ENCODE measurements around the gene USP5. TPM values are rescaled to one million over a fixed set of nuclear protein-coding genes. Genes with fewer than 3 reads are reported as not detected.

Gene USP5
- total and polyA plus RNA-seq, 2 of the 8 experiments (the other 6 are each of a cell fraction or from before 2014, with no cell fraction given), result 66.5 to 148 TPM

DNA sequence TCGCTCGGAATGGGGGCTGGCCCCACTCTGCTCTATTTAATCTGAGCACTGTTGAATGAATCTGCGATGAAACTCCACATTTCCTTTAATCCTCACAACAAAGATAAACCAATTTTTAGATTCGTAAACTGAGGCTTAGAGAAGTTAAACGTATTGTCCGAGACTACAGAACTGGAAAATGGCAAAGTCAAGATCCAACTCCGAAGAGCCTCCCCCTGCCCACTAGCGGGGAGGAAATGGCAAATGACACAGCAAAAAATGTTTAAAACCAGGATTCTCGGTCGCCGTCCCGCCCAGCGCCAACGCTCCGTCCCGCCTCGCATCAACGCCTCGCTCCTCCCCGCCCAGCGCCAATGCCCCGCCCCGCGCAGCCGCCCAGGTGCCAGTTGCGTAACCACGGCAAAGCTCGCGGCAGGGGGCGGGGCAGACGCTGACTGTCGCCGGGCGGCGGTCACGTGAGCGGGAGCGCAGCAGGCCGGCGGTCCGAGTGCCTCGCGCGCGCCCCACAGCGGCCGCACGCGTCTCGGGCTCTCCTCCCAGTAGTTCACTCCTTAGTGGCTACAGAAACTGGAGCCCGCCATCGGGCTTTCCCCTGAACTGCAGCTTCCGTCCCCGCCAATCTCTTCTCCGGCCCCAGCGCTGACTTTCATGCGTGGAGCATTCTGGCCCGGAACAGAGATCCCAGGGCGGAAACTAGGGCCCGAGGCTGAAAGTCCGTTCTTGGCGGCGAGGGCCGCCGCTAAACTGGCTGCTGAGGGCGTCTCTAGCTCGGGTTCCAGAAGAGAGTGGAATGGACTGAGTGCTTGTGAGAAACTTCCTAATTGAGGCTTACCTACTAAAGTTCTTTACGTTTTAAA, 39.1 kb downstream of the USP5 start (continued):
- TF ChIP-seq, protein P1, sequence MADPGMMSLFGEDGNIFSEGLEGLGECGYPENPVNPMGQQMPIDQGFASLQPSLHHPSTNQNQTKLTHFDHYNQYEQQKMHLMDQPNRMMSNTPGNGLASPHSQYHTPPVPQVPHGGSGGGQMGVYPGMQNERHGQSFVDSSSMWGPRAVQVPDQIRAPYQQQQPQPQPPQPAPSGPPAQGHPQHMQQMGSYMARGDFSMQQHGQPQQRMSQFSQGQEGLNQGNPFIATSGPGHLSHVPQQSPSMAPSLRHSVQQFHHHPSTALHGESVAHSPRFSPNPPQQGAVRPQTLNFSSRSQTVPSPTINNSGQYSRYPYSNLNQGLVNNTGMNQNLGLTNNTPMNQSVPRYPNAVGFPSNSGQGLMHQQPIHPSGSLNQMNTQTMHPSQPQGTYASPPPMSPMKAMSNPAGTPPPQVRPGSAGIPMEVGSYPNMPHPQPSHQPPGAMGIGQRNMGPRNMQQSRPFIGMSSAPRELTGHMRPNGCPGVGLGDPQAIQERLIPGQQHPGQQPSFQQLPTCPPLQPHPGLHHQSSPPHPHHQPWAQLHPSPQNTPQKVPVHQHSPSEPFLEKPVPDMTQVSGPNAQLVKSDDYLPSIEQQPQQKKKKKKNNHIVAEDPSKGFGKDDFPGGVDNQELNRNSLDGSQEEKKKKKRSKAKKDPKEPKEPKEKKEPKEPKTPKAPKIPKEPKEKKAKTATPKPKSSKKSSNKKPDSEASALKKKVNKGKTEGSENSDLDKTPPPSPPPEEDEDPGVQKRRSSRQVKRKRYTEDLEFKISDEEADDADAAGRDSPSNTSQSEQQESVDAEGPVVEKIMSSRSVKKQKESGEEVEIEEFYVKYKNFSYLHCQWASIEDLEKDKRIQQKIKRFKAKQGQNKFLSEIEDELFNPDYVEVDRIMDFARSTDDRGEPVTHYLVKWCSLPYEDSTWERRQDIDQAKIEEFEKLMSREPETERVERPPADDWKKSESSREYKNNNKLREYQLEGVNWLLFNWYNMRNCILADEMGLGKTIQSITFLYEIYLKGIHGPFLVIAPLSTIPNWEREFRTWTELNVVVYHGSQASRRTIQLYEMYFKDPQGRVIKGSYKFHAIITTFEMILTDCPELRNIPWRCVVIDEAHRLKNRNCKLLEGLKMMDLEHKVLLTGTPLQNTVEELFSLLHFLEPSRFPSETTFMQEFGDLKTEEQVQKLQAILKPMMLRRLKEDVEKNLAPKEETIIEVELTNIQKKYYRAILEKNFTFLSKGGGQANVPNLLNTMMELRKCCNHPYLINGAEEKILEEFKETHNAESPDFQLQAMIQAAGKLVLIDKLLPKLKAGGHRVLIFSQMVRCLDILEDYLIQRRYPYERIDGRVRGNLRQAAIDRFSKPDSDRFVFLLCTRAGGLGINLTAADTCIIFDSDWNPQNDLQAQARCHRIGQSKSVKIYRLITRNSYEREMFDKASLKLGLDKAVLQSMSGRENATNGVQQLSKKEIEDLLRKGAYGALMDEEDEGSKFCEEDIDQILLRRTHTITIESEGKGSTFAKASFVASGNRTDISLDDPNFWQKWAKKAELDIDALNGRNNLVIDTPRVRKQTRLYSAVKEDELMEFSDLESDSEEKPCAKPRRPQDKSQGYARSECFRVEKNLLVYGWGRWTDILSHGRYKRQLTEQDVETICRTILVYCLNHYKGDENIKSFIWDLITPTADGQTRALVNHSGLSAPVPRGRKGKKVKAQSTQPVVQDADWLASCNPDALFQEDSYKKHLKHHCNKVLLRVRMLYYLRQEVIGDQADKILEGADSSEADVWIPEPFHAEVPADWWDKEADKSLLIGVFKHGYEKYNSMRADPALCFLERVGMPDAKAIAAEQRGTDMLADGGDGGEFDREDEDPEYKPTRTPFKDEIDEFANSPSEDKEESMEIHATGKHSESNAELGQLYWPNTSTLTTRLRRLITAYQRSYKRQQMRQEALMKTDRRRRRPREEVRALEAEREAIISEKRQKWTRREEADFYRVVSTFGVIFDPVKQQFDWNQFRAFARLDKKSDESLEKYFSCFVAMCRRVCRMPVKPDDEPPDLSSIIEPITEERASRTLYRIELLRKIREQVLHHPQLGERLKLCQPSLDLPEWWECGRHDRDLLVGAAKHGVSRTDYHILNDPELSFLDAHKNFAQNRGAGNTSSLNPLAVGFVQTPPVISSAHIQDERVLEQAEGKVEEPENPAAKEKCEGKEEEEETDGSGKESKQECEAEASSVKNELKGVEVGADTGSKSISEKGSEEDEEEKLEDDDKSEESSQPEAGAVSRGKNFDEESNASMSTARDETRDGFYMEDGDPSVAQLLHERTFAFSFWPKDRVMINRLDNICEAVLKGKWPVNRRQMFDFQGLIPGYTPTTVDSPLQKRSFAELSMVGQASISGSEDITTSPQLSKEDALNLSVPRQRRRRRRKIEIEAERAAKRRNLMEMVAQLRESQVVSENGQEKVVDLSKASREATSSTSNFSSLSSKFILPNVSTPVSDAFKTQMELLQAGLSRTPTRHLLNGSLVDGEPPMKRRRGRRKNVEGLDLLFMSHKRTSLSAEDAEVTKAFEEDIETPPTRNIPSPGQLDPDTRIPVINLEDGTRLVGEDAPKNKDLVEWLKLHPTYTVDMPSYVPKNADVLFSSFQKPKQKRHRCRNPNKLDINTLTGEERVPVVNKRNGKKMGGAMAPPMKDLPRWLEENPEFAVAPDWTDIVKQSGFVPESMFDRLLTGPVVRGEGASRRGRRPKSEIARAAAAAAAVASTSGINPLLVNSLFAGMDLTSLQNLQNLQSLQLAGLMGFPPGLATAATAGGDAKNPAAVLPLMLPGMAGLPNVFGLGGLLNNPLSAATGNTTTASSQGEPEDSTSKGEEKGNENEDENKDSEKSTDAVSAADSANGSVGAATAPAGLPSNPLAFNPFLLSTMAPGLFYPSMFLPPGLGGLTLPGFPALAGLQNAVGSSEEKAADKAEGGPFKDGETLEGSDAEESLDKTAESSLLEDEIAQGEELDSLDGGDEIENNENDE (IDR thresholded peaks at IDR 0.05; ENCODE audit: insufficient replicate concordance, low read length), result no peak
- TF ChIP-seq BRCA1 (IDR thresholded peaks at IDR 0.05; ENCODE audit: low read depth, low read length) (no peak), POLR2AphosphoS5 (IDR thresholded peaks at IDR 0.05; ENCODE audit: low read depth, low read length) (peak; percentile 66; the same call in 1 of the 2 replicates), HDAC6 (IDR thresholded peaks at IDR 0.05; ENCODE audit: low read depth, low read length) (no peak), RFX5 (IDR thresholded peaks at IDR 0.05; ENCODE audit: borderline replicate concordance, low read depth, low read length) (no peak), KDM4A (IDR thresholded peaks at IDR 0.05; ENCODE audit: low read depth, low read length, severe bottlenecking) (peak; percentile 41)
- TF ChIP-seq, protein P2, sequence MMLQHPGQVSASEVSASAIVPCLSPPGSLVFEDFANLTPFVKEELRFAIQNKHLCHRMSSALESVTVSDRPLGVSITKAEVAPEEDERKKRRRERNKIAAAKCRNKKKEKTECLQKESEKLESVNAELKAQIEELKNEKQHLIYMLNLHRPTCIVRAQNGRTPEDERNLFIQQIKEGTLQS (IDR thresholded peaks at IDR 0.05; ENCODE audit: insufficient read depth, low read depth, low read length), result peak; percentile 89
- TF ChIP-seq, protein P3, sequence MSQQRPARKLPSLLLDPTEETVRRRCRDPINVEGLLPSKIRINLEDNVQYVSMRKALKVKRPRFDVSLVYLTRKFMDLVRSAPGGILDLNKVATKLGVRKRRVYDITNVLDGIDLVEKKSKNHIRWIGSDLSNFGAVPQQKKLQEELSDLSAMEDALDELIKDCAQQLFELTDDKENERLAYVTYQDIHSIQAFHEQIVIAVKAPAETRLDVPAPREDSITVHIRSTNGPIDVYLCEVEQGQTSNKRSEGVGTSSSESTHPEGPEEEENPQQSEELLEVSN (IDR thresholded peaks at IDR 0.05), result peak; percentile 50; the same call in 1 of the 2 replicates

Data from H1 (cell line).